OCI-LY7 (cell line): ENCODE data around the gene PRMT2. TPM values are rescaled to one million over a fixed set of nuclear protein-coding genes. Genes with fewer than 3 reads are reported as not detected.

Source experiments
- BruUV-seq: library from RNA; stranded (reverse); fragments of 400-500 nt; replicated peaks from 2 replicates; lab custom pipeline; 2021; lab: Mats Ljungman, UMichigan
- CTCF ChIA-PET: fragments of 300-600 bp; sonication (Branson Sonifier 250); formaldehyde crosslinking; loops from one replicate; lab custom pipeline; 2022; ENCODE audit warnings: antibody characterized with exemption; ENCODE audit not compliant: unreplicated experiment; lab: Charles Lee
- POLR2A ChIA-PET: fragments of 300-600 bp; sonication (Branson Sonifier 250); formaldehyde crosslinking; loops from one replicate; lab custom pipeline; 2022; ENCODE audit warnings: antibody characterized with exemption; lab: Charles Lee
- DNase-seq: peaks from one replicate; pipeline ENCODE4 v3.0.0-alpha.2; 2015; ENCODE audit warnings: low spot score
- H2AFZ ChIP-seq: fragments of 200-600 bp; sonication (generic), shearing (Covaris generic); 2 replicates; pipeline ENCODE4 v1.6.1; 2014; ENCODE audit warnings: mild to moderate bottlenecking, antibody characterized with exemption, low read length, moderate library complexity
- H3K27ac ChIP-seq: fragments of 200-600 bp; sonication (generic); 2 replicates; pipeline ENCODE4 v1.5.1; 2014; ENCODE audit warnings: mixed run types, low read depth, mild to moderate bottlenecking, moderate library complexity, low read length, inconsistent platforms; ENCODE audit not compliant: poor library complexity, severe bottlenecking
- H3K36me3 ChIP-seq: fragments of 200-600 bp; sonication (generic); 2 replicates; pipeline ENCODE4 v1.6.1; 2014; ENCODE audit warnings: mild to moderate bottlenecking, antibody characterized with exemption, low read length, moderate library complexity, mixed read lengths; ENCODE audit not compliant: insufficient read depth
- H3K4me1 ChIP-seq: fragments of 200-600 bp; sonication (generic); 2 replicates; pipeline ENCODE4 v1.5.1; 2014; ENCODE audit warnings: mild to moderate bottlenecking, low read length; ENCODE audit not compliant: insufficient read depth, poor library complexity, severe bottlenecking
- H3K4me2 ChIP-seq: fragments of 200-600 bp; sonication (generic); 2 replicates; pipeline ENCODE4 v1.6.1; 2014; ENCODE audit warnings: mild to moderate bottlenecking, low read length
- H3K4me3 ChIP-seq: fragments of 200-600 bp; sonication (generic); 2 replicates; pipeline ENCODE4 v1.5.1; 2014; ENCODE audit warnings: mild to moderate bottlenecking, low read depth, low read length; ENCODE audit not compliant: poor library complexity, severe bottlenecking
- H3K79me2 ChIP-seq: fragments of 200-600 bp; sonication (generic); 2 replicates; pipeline ENCODE4 v1.6.1; 2016; ENCODE audit warnings: low read depth, mild to moderate bottlenecking, low read length, moderate library complexity, mixed read lengths; ENCODE audit not compliant: insufficient read depth
- H3K9me2 ChIP-seq: fragments of 200-600 bp; sonication (generic); 2 replicates; pipeline ENCODE4 v1.6.1; 2016; ENCODE audit warnings: mild to moderate bottlenecking, low read length, mixed read lengths; ENCODE audit not compliant: insufficient read depth
- H3K9me3 ChIP-seq: fragments of 200-600 bp; sonication (generic); 2 replicates; pipeline ENCODE4 v1.6.1; 2014; ENCODE audit warnings: mild to moderate bottlenecking, mixed run types, low read length, mixed read lengths
- H4K20me1 ChIP-seq: fragments of 200-600 bp; sonication (generic); 2 replicates; pipeline ENCODE4 v1.6.1; 2014; ENCODE audit warnings: mild to moderate bottlenecking, antibody characterized with exemption, low read length, moderate library complexity, mixed read lengths; ENCODE audit not compliant: insufficient read depth
- CTCF ChIP-seq: fragments of 200-600 bp; sonication (generic); conservative IDR thresholded peaks from 2 replicates; pipeline ENCODE4 v1.5.1; 2014; ENCODE audit warnings: mild to moderate bottlenecking, antibody characterized with exemption, low read length, moderate library complexity, mixed read lengths
- EZH2phosphoT487 ChIP-seq: fragments of 200-600 bp; sonication (generic); IDR thresholded peaks from 2 replicates; pipeline ENCODE4 v1.6.1; 2018; ENCODE audit warnings: low read depth, borderline replicate concordance, mild to moderate bottlenecking, mixed run types, antibody characterized with exemption, low read length, moderate library complexity, mixed read lengths
- intact Hi-C: fragments of 100-400 bp; cut with micrococcal nuclease; formaldehyde crosslinking; loops from one replicate; pipeline ENCODE4 v1.10.0; 2022; ENCODE audit not compliant: unreplicated experiment
- total RNA-seq, 2 experiments: library from RNA; depleted of rRNA in 1 of 2; stranded (reverse); fragments of >200 nt in 1 of 2; shearing (Covaris generic) in 1 of 2; gene quantifications; 2 replicates each; pipeline ENCODE4 v1.2.3, GENCODE V29; 2014 to 2022

PRMT2 gene
- total RNA-seq, 2 experiments from 2014 or later: 30.5 to 32.8 TPM

- Histone ChIP-seq H3K4me3 (no peak overlapping the region), H3K79me2 (no peaks in the 10 kb centered on the region), H3K4me1 (peaks cover 20% of the 10 kb centered on the region), H3K9me2 (no peaks in the 10 kb centered on the region), H3K27ac (no peak overlapping the region), H3K36me3 (0 out of 2 replicates have a peak, but pooled peaks cover 5% of the 10 kb centered on the region), H3K4me2 (no peak overlapping the region), H3K9me3 (no peaks in the 10 kb centered on the region), H4K20me1 (no peaks in the 10 kb centered on the region), H2AFZ (no peak overlapping the region)
- POLR2A ChIA-PET: interaction anchor here (0.5 to 1.1 kb wide), 2 partner anchors 20 to 91 kb away, joined by 3 to 6 read pairs; no protein-coding TSS in a partner anchor
- CTCF ChIA-PET: no interaction called here
- intact Hi-C loops: no loop called here
- DNase-seq: no peak
- TF ChIP-seq CTCF (no peak), EZH2phosphoT487 (no peak)
- BruUV-seq: no TSS peak
These were observed 2.7 kb downstream of the PRMT2 start for GRCh38 chr21:46637952-46638746.

GRCh38 chr21:46639489-46640386 lies 4.3 kb downstream of the PRMT2 start:
- H4K20me1 ChIP-seq: no peaks in the 10 kb centered on the region
- H3K4me2 ChIP-seq: no peak overlapping the region
- no peaks in the 10 kb centered on the region for H3K9me2 ChIP-seq
- H3K9me3 ChIP-seq: no peaks in the 10 kb centered on the region
- peak; percentile 54 for TF ChIP-seq CTCF
- no peak for TF ChIP-seq EZH2phosphoT487
- POLR2A ChIA-PET: no interaction called here
- H3K27ac ChIP-seq: no peak overlapping the region
- H3K4me1 ChIP-seq: peaks cover 15% of the 10 kb centered on the region
- CTCF ChIA-PET: interaction anchor here (1.1 kb wide), 1 partner anchor 180 kb away, joined by 4 read pairs; no protein-coding TSS in a partner anchor
- H3K4me3 ChIP-seq: no peak overlapping the region
- peak; percentile 11 for DNase-seq
- BruUV-seq: no TSS peak
- no peaks in the 10 kb centered on the region for H3K79me2 ChIP-seq
- peaks cover 12% of the 10 kb centered on the region; the same call in 1 of the 2 replicates for H3K36me3 ChIP-seq
- no peak overlapping the region for H2AFZ ChIP-seq
- intact Hi-C loops: no loop called here
